B cell (primary cell): ENCODE measurements around the gene TEX19. TPM values are rescaled to one million over a fixed set of nuclear protein-coding genes. Genes with fewer than 3 reads are reported as not detected.

ENCODE experiments used
- ATAC-seq: fragments of 200-7000 bp; cut with Tn5 transposase; one replicate; pipeline ENCODE4 v1.10.0; 2021; ENCODE audit warnings: low read depth, mild to moderate bottlenecking, moderate number of reproducible peaks, moderate library complexity
- CTCF ChIA-PET: fragments of 350-600 bp; sonication (Branson Sonifier 250); formaldehyde crosslinking; loops from one replicate; lab custom pipeline; 2021; ENCODE audit warnings: antibody characterized with exemption, inconsistent platforms; lab: Charles Lee
- POLR2A ChIA-PET: fragments of 350-600 bp; sonication (Branson Sonifier 250); formaldehyde crosslinking; loops from one replicate; lab custom pipeline; 2021; ENCODE audit warnings: antibody characterized with exemption; lab: Charles Lee
- DNase-seq: peaks from one replicate; pipeline ENCODE4 v3.0.0; 2013
- H2AFZ ChIP-seq: 2 replicates; pipeline ENCODE4 v1.6.1; 2012; ENCODE audit warnings: mild to moderate bottlenecking, low read depth, low read length; ENCODE audit not compliant: insufficient read depth, poor library complexity, severe bottlenecking
- H3K27ac ChIP-seq, 2 donors: 1 replicate in 1 of 2; 2 replicates in 1 of 2; pipeline ENCODE4 v1.5.1; 2012 to 2013; ENCODE audit warnings: low read length in 2 of 2, mild to moderate bottlenecking in 2 of 2, moderate library complexity in 1 of 2
- H3K27me3 ChIP-seq, 4 experiments: fragments of 200-600 bp in 1 of 4; sonication (generic) in 1 of 4; replicated peaks in 1 of 4; 1 replicate in 2 of 4; 2 replicates in 2 of 4; pipeline versions ENCODE4 v1.6.1 to v1.7.0; 2013 to 2016; ENCODE audit warnings: low read length in 3 of 4, mild to moderate bottlenecking in 2 of 4, mixed read lengths in 1 of 4, moderate library complexity in 1 of 4; ENCODE audit not compliant: insufficient read depth in 4 of 4, control insufficient read depth in 3 of 4; ENCODE audit errors: control extremely low read depth in 1 of 4
- H3K36me3 ChIP-seq, 2 experiments: replicated peaks in 1 of 2; 1 replicate in 1 of 2; 2 replicates in 1 of 2; pipeline versions ENCODE4 v1.6.1 to v1.7.1; 2013; ENCODE audit warnings: low read length in 1 of 2; ENCODE audit not compliant: insufficient read depth in 2 of 2, control insufficient read depth in 1 of 2; ENCODE audit errors: control extremely low read depth in 1 of 2, extremely low read depth in 1 of 2
- H3K4me1 ChIP-seq, 2 donors: fragments of 200-600 bp in 1 of 2; sonication (generic) in 1 of 2; 1 replicate in 1 of 2; 2 replicates in 1 of 2; pipeline versions ENCODE4 v1.5.1 to v1.6.1; 2013 to 2017; ENCODE audit warnings: low read length in 2 of 2; ENCODE audit not compliant: control insufficient read depth in 2 of 2, insufficient read depth in 2 of 2
- H3K4me2 ChIP-seq: replicated peaks from 2 replicates; pipeline ENCODE3; 2012; ENCODE audit warnings: mild to moderate bottlenecking, low read depth, low read length; ENCODE audit not compliant: poor library complexity, severe bottlenecking
- H3K4me3 ChIP-seq, 5 experiments: fragments of 200-600 bp in 1 of 5; sonication (generic) in 1 of 5; 1 replicate in 3 of 5; 2 replicates in 2 of 5; pipeline versions ENCODE4 v1.5.1 to v1.7.0; 2011 to 2016; ENCODE audit warnings: low read length in 4 of 5, mild to moderate bottlenecking in 4 of 5, low read depth in 2 of 5, control low read depth in 1 of 5, moderate library complexity in 1 of 5; ENCODE audit not compliant: insufficient read depth in 1 of 5; ENCODE audit errors: control extremely low read depth in 1 of 5, extremely low read depth in 1 of 5
- H3K79me2 ChIP-seq: fragments of 200-600 bp; sonication (generic); one replicate; pipeline ENCODE4 v1.6.0; 2016; ENCODE audit warnings: low read length; ENCODE audit not compliant: control insufficient read depth, insufficient read depth
- H3K9ac ChIP-seq: fragments of 200-600 bp; sonication (generic); 2 replicates; pipeline ENCODE4 v1.6.1; 2017; ENCODE audit warnings: mild to moderate bottlenecking, low read length, moderate library complexity
- H3K9me3 ChIP-seq, 3 donors: one replicate each; pipeline versions ENCODE4 v1.6.1 to v1.7.1; 2013; ENCODE audit warnings: low read length in 2 of 3; ENCODE audit not compliant: control insufficient read depth in 2 of 3, insufficient read depth in 1 of 3; ENCODE audit errors: control extremely low read depth in 1 of 3
- H4K20me1 ChIP-seq: 2 replicates; pipeline ENCODE4 v1.6.0; 2012; ENCODE audit warnings: mild to moderate bottlenecking, low read length; ENCODE audit not compliant: insufficient read depth, control insufficient read depth, poor library complexity, severe bottlenecking
- H3K27ac Mint-ChIP-seq: one replicate; pipeline ENCODE4 v1.8.0; 2021; ENCODE audit warnings: mixed read lengths
- H3K27me3 Mint-ChIP-seq: one replicate; pipeline ENCODE4 v1.8.0; 2021; ENCODE audit warnings: mixed read lengths
- H3K4me1 Mint-ChIP-seq: one replicate; pipeline ENCODE4 v1.8.0; 2021; ENCODE audit warnings: mixed read lengths
- H3K4me3 Mint-ChIP-seq: one replicate; pipeline ENCODE4 v1.8.0; 2021; ENCODE audit warnings: mixed read lengths
- H3K9me3 Mint-ChIP-seq: one replicate; pipeline ENCODE4 v1.8.0; 2022; ENCODE audit warnings: mixed read lengths; ENCODE audit not compliant: insufficient read depth
- EZH2 ChIP-seq: IDR thresholded peaks from 2 replicates; pipeline ENCODE4 v1.6.1; 2012; ENCODE audit warnings: borderline replicate concordance, low read depth, mild to moderate bottlenecking, moderate library complexity, low read length; ENCODE audit not compliant: insufficient read depth, poor library complexity, severe bottlenecking
- WGBS: methylation state at CpG from one replicate; pipeline ENCODE4 v1.1.5; 2013; ENCODE audit warnings: missing lambda C conversion rate; ENCODE audit not compliant: insufficient coverage; 5-methylcytosine and 5-hydroxymethylcytosine counted together
- intact Hi-C: fragments of 100-400 bp; cut with micrococcal nuclease; formaldehyde crosslinking; loops from one replicate; pipeline ENCODE4 v1.10.0; 2022
- polyA plus RNA-seq: library from polyadenylated mRNA; depleted of rRNA; stranded (reverse); fragments of >200 nt; gene quantifications from 2 replicates; pipeline ENCODE4 v1.2.3, GENCODE V29; 2012
- total RNA-seq, 2 donors: library from RNA; stranded (reverse); fragments of 120-200 nt in 1 of 2; gene quantifications; 1 replicate in 1 of 2; 2 replicates in 1 of 2; pipeline versions ENCODE4 v1.2.3 to v1.2.4, GENCODE V29; 2013 to 2022
- TF ChIP-seq, protein P1 (sequence below): fragments of 200-600 bp; IDR thresholded peaks from one replicate; pipeline ENCODE4 v1.8.0; 2022; ENCODE audit warnings: antibody characterized with exemption, mild to moderate bottlenecking

Gene TEX19
- total and polyA plus RNA-seq, 2 donors (not counting 1 experiment from before 2014, with no cell fraction given), result not detected

DNA sequence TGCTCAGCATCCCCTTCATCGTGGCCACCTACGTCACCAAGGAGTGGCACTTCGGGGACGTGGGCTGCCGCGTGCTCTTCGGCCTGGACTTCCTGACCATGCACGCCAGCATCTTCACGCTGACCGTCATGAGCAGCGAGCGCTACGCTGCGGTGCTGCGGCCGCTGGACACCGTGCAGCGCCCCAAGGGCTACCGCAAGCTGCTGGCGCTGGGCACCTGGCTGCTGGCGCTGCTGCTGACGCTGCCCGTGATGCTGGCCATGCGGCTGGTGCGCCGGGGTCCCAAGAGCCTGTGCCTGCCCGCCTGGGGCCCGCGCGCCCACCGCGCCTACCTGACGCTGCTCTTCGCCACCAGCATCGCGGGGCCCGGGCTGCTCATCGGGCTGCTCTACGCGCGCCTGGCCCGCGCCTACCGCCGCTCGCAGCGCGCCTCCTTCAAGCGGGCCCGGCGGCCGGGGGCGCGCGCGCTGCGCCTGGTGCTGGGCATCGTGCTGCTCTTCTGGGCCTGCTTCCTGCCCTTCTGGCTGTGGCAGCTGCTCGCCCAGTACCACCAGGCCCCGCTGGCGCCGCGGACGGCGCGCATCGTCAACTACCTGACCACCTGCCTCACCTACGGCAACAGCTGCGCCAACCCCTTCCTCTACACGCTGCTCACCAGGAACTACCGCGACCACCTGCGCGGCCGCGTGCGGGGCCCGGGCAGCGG is 15.7 kb downstream of the TEX19 start:
- peaks cover 0 to 11% (median 0%) of the 10 kb centered on the region in 3 donors for H3K9me3 ChIP-seq
- DNase-seq, result no peak
- H3K27me3 Mint-ChIP-seq, result peaks cover 29% of the 10 kb centered on the region
- CTCF ChIA-PET, result no interaction called here
- no peak overlapping the region for H3K9ac ChIP-seq
- H3K27me3 ChIP-seq, result peaks cover 0 to 49% (median 14%) of the 10 kb centered on the region in 4 experiments
- no peaks in the 10 kb centered on the region for H4K20me1 ChIP-seq
- TF ChIP-seq EZH2, result no peak
- TF ChIP-seq, protein P1, sequence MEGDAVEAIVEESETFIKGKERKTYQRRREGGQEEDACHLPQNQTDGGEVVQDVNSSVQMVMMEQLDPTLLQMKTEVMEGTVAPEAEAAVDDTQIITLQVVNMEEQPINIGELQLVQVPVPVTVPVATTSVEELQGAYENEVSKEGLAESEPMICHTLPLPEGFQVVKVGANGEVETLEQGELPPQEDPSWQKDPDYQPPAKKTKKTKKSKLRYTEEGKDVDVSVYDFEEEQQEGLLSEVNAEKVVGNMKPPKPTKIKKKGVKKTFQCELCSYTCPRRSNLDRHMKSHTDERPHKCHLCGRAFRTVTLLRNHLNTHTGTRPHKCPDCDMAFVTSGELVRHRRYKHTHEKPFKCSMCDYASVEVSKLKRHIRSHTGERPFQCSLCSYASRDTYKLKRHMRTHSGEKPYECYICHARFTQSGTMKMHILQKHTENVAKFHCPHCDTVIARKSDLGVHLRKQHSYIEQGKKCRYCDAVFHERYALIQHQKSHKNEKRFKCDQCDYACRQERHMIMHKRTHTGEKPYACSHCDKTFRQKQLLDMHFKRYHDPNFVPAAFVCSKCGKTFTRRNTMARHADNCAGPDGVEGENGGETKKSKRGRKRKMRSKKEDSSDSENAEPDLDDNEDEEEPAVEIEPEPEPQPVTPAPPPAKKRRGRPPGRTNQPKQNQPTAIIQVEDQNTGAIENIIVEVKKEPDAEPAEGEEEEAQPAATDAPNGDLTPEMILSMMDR, result no peak
- H2AFZ ChIP-seq, result no peak overlapping the region
- POLR2A ChIA-PET, result no interaction called here
- no peak overlapping the region for H3K4me3 ChIP-seq
- no peak overlapping the region for H3K27ac ChIP-seq
- no peak for ATAC-seq
- 33% methylated on average over 79 of the region's 79 CpGs for WGBS
- H3K36me3 ChIP-seq, result no peaks in the 10 kb centered on the region
- no peaks in the 10 kb centered on the region for H3K9me3 Mint-ChIP-seq
- intact Hi-C loops, result no loop called here
- H3K4me3 Mint-ChIP-seq, result no peak overlapping the region
- peaks cover 23 to 27% of the 10 kb centered on the region in 2 donors for H3K4me1 ChIP-seq
- peaks cover 24% of the 10 kb centered on the region for H3K4me1 Mint-ChIP-seq
- no peak overlapping the region for H3K27ac Mint-ChIP-seq
- H3K4me2 ChIP-seq, result no peak overlapping the region
- H3K79me2 ChIP-seq, result no peaks in the 10 kb centered on the region

DNA sequence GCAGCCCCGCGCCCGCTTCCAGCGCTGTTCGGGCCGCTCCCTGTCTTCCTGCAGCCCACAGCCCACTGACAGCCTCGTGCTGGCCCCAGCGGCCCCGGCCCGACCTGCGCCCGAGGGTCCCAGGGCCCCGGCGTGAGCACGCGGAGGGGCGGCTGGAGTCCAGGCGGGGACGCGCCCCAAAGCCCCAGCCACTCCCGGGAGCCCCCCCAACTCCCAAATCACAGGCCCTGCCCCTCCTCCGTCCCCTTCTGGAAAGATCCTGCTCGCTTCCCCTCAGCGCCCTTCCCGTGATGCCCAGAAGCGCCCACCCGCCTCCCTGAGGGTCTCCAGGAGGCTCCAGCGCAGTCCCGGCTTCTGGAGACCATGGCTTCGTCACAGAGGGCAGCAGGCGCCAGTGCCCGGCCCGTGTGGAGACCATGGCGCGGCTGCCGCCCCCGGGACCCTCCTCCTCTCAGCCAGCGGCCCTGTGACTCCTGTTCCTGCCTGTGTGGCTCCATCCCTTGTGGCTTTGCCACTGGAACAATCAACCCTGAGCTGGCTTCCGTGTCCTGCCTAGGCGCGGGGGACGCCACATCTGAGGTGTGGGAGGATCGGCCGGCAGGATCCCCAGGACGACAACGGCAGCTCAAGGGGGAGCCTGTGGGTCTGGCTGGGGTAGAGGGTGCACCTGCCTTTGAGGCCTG is 16.5 kb downstream of the TEX19 start:
- H4K20me1 ChIP-seq, result no peaks in the 10 kb centered on the region
- H3K27me3 ChIP-seq, result peaks cover 0 to 52% (median 14%) of the 10 kb centered on the region in 4 experiments
- H3K27ac Mint-ChIP-seq, result no peak overlapping the region
- no peaks in the 10 kb centered on the region for H3K9me3 Mint-ChIP-seq
- no peaks in the 10 kb centered on the region for H3K79me2 ChIP-seq
- POLR2A ChIA-PET, result no interaction called here
- peaks cover 0 to 11% (median 0%) of the 10 kb centered on the region in 3 donors for H3K9me3 ChIP-seq
- no peak overlapping the region for H3K4me3 Mint-ChIP-seq
- ATAC-seq (no peak), DNase-seq (no peak)
- H3K4me2 ChIP-seq, result no peak overlapping the region
- no peak overlapping the region for H2AFZ ChIP-seq
- CTCF ChIA-PET, result no interaction called here
- no peak for TF ChIP-seq EZH2
- TF ChIP-seq, protein P1, result no peak
- no peak overlapping the region for H3K9ac ChIP-seq
- no peak overlapping the region for H3K27ac ChIP-seq
- peaks cover 30% of the 10 kb centered on the region for H3K27me3 Mint-ChIP-seq
- H3K36me3 ChIP-seq, result no peaks in the 10 kb centered on the region
- H3K4me1 Mint-ChIP-seq, result peaks cover 23% of the 10 kb centered on the region
- intact Hi-C loops, result no loop called here
- H3K4me3 ChIP-seq, result no peak overlapping the region
- 59% methylated on average over 42 of the region's 46 CpGs for WGBS
- peaks cover 20 to 24% of the 10 kb centered on the region in 2 donors for H3K4me1 ChIP-seq
